ENCODE measurements around the gene NDUFS7.

NDUFS7 gene

GRCh38 chr19:1383312-1384084 lies at the start of gene NDUFS7:
NDUFS7 (plus strand) TSS chr19:1383907; CDS start chr19:1383927, 20 bp downstream.
- peak within 1 kb of the TSS; percentile 100 for H3K4me3 ChIP-seq (ENCODE audit: low read depth, low read length)
- DNase-seq (ENCODE audit: low read depth) = peak; percentile 84
- peak; percentile 36 for TF ChIP-seq CTCF (IDR thresholded peaks at IDR 0.05; ENCODE audit: low read depth, low read length, missing control alignments)

GRCh38 chr19:1336079-1336684 lies 47.5 kb upstream of the NDUFS7 start:
- H3K4me3 ChIP-seq (ENCODE audit: low read depth, low read length) = no peak overlapping the region
- DNase-seq (ENCODE audit: low read depth) = peak; percentile 34
- no peak for TF ChIP-seq CTCF (IDR thresholded peaks at IDR 0.05; ENCODE audit: low read depth, low read length, missing control alignments)

- no peak for TF ChIP-seq CTCF (IDR thresholded peaks at IDR 0.05; ENCODE audit: low read depth, low read length, missing control alignments)
- no peak for DNase-seq (ENCODE audit: low read depth)
- H3K4me3 ChIP-seq (ENCODE audit: low read depth, low read length) = no peak overlapping the region
Measured at GRCh38 chr19:1340681-1341469, 42.8 kb upstream of the NDUFS7 start.

- H3K4me3 ChIP-seq (ENCODE audit: low read depth, low read length) = no peak overlapping the region
- DNase-seq (ENCODE audit: low read depth) = no peak
- no peak for TF ChIP-seq CTCF (IDR thresholded peaks at IDR 0.05; ENCODE audit: low read depth, low read length, missing control alignments)
Measured at GRCh38 chr19:1343041-1343440, 40.7 kb upstream of the NDUFS7 start.

GRCh38 chr19:1349211-1349610 lies 34.5 kb upstream of the NDUFS7 start:
- TF ChIP-seq CTCF (IDR thresholded peaks at IDR 0.05; ENCODE audit: low read depth, low read length, missing control alignments) = no peak
- H3K4me3 ChIP-seq (ENCODE audit: low read depth, low read length) = no peak overlapping the region
- DNase-seq (ENCODE audit: low read depth) = no peak

- DNase-seq (ENCODE audit: low read depth) = no peak
- TF ChIP-seq CTCF (IDR thresholded peaks at IDR 0.05; ENCODE audit: low read depth, low read length, missing control alignments) = no peak
Measured at GRCh38 chr19:1350867-1351266, 32.8 kb upstream of the NDUFS7 start.

More at GRCh38 chr19:1350867-1351266, 32.8 kb upstream of the NDUFS7 start:
- H3K4me3 ChIP-seq (ENCODE audit: low read depth, low read length) = no peak overlapping the region

All from GM12864 (cell line).